GM04504 (cell line): Measurements from ENCODE around the gene GSTA5.
"Not testable (repeated sequence)": the region's sequence is repeated elsewhere in the genome, so short reads cannot be mapped to it uniquely, and the experiment has no call there.

Source experiments
- DNase-seq: peaks from one replicate; pipeline ENCODE4 v3.0.0-alpha.2; 2012; ENCODE audit warnings: low read depth

Gene GSTA5

DNA sequence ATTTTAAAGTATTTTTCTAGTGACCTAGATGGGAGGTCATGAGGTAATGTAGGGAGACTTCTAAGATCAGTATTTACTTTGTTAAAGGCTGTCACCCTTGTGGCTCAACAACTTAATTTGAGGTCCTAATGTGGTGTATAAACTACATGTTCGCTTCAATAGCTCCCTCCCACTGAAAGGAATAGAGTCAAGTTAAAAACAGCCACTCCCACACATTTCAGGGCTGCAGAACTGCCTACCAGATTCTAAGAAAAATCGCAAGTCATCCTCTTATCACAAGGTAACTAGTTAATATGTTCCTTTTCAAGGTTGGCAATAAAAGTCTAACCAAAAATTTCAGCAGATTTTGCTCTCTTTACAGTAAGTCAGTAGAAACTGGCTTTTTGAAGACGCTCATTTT lies 52.1 kb downstream of the GSTA5 start:
- DNase-seq: no peak

DNA sequence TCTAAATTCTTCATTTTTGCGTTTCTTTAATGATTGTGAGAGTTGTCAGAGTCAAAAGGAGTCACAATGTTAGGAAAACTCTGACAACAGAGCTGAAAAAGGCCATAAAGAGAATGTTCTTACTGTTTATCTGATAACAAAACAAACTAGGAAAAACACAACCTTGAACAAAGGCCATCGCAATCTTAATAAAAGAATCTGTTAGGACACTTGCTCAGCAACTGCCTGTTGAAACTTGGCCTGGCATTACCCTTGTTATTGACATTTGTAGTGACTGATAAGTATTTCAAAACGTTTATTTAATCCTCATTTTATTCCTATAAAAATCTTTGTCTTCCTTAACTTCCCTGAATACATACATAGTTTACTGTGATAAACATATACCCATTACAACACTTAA lies 52.7 kb downstream of the GSTA5 start:
- no peak for DNase-seq

DNA sequence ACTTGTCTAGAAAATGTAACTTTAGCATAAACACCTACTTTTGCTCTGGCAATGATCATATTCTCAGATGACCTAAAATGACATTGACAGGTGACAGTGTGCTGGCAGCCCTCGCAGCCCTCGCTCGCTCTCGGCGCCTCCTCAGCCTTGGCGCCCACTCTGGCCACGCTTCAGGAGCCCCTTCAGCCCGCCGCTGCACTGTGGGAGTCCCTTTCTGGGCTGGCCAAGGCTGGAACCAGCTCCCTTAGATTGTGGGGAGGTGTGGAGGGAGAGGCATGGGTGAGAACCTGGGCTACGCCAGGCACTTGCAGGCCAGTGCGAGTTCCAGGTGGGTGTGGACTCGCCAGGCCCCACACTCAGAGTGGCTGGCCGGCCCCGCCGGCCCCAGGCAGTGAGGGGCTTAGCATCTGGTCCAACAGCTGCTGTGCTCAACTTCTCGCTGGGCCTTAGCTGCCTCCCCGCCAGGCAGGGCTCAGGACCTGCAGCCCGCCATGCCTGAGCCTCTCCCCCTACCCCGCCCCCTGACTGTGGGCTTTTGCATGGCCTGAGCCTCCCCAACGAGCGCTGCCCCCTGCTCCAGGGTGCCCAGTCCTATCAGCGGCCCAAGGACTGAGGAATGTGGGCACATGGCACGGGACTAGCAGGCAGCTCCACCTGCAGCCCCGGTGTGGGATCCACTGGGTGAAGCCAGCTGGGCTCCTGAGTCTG lies 54.2 kb downstream of the GSTA5 start:
- no peak for DNase-seq

DNA sequence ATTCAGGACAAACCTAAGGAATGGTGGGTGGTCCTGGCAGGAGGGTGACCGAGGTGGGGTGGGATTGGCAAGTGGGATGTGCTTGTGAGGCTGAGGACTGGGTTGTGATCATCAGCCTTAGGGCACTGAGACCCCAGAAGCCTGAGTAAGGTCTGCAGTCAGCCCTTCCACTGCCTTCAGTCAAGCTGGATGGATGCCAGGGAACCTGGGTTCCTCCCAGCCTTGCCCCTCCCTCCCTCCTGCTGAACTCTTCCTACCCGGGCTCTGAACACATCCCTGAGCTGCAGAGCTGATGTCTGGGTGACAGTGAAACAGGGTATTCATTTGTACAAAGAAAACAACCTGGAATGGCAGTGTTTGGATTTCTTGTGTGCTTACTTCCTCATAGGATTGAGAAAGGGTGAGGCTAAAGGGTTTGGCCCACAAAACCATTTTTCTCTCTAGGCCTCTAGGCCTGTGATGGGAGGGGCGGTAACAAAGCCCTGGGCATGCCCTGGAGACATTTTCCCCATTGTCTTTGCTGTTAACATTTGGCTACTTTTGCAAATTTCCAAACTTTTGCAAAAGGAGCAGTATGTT lies 57.8 kb downstream of the GSTA5 start:
- not testable (repeated sequence) for DNase-seq

DNA sequence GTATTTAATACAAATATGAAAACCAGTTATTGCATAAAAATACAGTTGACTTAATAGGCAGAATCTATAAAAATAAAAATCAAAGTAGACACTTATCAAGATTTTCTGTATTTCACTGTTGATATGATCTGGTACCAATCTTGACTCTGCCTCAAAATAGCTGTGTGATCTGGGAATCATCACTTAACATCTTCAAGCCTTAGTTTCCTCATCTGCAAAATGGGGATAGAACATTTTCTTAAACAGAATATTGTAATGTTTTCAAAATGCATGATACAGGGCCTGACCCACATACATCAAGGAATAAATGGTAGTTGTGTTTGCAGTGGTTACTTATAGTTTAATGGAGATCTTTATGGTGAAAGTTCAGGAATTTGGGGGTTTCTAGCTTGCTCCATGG lies 58.4 kb downstream of the GSTA5 start:
- DNase-seq: not testable (repeated sequence)
